RWPE2 (cell line): ENCODE measurements around the gene FAM174B.

Experiments
- ATAC-seq: fragments of 200-7000 bp; cut with Tn5 transposase; 3 replicates; pipeline ENCODE4 v1.9.1; 2021; ENCODE audit warnings: low read depth
- DNase-seq: peaks from one replicate; pipeline ENCODE4 v3.0.0-alpha.2; 2020; ENCODE audit warnings: low spot score
- H3K27ac ChIP-seq: fragments of 450-650 bp; 2 replicates; pipeline ENCODE4 v1.5.1; 2017; ENCODE audit warnings: mild to moderate bottlenecking; ENCODE audit not compliant: poor library complexity, severe bottlenecking
- H3K27me3 ChIP-seq: fragments of 250-450 bp; sonication (Bioruptor Pico); 2 replicates; pipeline ENCODE4 v1.5.1; 2021; ENCODE audit warnings: mild to moderate bottlenecking, moderate library complexity; ENCODE audit not compliant: insufficient read depth, poor library complexity, severe bottlenecking
- H3K36me3 ChIP-seq: fragments of 250-450 bp; sonication (Bioruptor Pico); 2 replicates; pipeline ENCODE4 v1.5.1; 2020; ENCODE audit warnings: low read depth, mild to moderate bottlenecking, moderate library complexity
- H3K4me1 ChIP-seq: fragments of 250-450 bp; sonication (Bioruptor Pico); 2 replicates; pipeline ENCODE4 v1.5.1; 2021; ENCODE audit warnings: mild to moderate bottlenecking, moderate library complexity; ENCODE audit not compliant: insufficient read depth, poor library complexity, severe bottlenecking
- H3K4me3 ChIP-seq: fragments of 250-450 bp; sonication (Bioruptor Pico); 2 replicates; pipeline ENCODE4 v1.5.1; 2021; ENCODE audit warnings: mild to moderate bottlenecking, moderate library complexity; ENCODE audit not compliant: severe bottlenecking
- H3K9me3 ChIP-seq: fragments of 250-450 bp; sonication (Bioruptor Pico); 2 replicates; pipeline ENCODE4 v1.5.1; 2021; ENCODE audit warnings: mild to moderate bottlenecking, moderate library complexity; ENCODE audit not compliant: severe bottlenecking
- TF ChIP-seq, protein P1 (sequence below): fragments of 450-650 bp; IDR thresholded peaks from one replicate; pipeline ENCODE4 v1.5.1; 2017; ENCODE audit warnings: mild to moderate bottlenecking, moderate library complexity; ENCODE audit not compliant: poor library complexity, severe bottlenecking

Gene FAM174B

DNA sequence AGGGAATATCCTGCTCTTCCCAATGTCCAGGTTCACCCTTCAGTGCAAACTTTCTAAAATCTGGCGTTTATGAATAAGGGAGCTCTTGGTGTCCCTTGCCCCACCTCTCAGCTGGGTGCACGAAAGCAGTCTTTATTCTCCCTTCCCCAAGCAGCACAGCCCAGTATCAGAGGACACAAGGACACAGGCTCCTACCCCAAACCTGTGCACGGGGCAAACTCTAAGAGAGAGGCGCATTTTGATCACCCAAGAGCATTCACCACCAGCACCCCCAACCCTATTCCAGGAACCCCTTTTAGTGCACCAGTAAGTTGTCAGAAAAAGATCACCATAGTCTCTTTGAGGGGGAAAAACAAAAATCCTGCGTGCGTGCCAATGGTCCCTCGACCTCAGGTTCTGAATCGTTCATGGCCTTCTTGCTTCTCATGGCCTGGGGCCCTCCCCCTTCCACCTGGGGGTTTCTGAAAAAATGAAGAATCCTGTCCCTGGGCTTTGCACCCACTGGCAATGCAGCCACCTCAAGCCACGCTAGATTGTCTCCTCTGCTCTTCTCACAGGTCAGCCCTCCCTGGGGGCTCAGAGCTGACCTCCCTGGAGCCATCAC is 78.9 kb downstream of the FAM174B start:
- DNase-seq (no peak), ATAC-seq (no peak)
- Histone ChIP-seq H3K9me3 (no peaks in the 10 kb centered on the region), H3K27ac (no peak overlapping the region), H3K36me3 (no peaks in the 10 kb centered on the region), H3K4me1 (no peaks in the 10 kb centered on the region), H3K4me3 (no peak overlapping the region), H3K27me3 (peaks cover 16% of the 10 kb centered on the region)
- TF ChIP-seq, protein P1, sequence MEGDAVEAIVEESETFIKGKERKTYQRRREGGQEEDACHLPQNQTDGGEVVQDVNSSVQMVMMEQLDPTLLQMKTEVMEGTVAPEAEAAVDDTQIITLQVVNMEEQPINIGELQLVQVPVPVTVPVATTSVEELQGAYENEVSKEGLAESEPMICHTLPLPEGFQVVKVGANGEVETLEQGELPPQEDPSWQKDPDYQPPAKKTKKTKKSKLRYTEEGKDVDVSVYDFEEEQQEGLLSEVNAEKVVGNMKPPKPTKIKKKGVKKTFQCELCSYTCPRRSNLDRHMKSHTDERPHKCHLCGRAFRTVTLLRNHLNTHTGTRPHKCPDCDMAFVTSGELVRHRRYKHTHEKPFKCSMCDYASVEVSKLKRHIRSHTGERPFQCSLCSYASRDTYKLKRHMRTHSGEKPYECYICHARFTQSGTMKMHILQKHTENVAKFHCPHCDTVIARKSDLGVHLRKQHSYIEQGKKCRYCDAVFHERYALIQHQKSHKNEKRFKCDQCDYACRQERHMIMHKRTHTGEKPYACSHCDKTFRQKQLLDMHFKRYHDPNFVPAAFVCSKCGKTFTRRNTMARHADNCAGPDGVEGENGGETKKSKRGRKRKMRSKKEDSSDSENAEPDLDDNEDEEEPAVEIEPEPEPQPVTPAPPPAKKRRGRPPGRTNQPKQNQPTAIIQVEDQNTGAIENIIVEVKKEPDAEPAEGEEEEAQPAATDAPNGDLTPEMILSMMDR: no peak

DNA sequence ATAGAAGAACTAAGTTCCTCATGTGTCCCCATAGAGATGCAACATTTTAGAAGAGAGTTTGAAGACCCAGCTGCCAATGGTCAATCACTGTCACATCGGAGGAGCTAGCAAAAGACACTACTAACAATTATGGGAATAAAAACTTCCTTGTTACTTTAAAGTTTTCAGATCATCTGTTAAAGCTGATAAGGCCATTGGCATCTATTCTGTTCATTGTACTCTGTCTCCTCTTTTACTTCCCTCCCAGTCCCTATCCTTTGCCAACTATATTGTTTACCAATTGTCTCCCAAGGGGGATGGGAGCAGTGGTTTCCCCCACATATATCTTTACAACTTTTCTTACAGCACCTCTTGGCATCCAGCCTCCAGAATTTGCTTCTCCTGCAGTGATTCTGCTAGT is 81.0 kb downstream of the FAM174B start:
- no peak for DNase-seq
- TF ChIP-seq, protein P1: no peak
- peaks cover 16% of the 10 kb centered on the region for H3K27me3 ChIP-seq
- no peaks in the 10 kb centered on the region for H3K4me1 ChIP-seq
- H3K27ac ChIP-seq: no peak overlapping the region
- ATAC-seq: no peak
- no peak overlapping the region for H3K4me3 ChIP-seq
- H3K9me3 ChIP-seq: no peaks in the 10 kb centered on the region
- no peaks in the 10 kb centered on the region for H3K36me3 ChIP-seq

DNA sequence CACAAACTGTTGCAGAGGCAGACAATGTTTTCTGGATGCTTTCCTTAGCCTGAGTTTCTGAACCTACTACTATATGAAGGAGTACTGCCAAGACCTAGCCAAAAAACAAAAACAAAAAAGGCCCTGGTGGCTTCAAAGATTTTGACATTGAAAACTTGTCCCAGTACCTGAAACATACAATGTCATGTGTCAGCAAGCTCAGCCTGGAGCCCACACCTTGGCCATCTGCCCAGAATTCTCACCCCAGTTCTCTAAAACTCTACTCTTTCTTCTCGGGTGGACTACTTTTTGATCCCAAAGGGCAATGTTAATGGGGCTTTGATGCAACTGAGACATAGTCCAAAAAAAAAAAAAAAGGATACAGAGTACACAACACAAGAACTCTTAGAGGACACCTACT is 81.4 kb downstream of the FAM174B start:
- no peak overlapping the region for H3K4me3 ChIP-seq
- ATAC-seq (no peak), DNase-seq (no peak)
- H3K4me1 ChIP-seq: no peaks in the 10 kb centered on the region
- no peaks in the 10 kb centered on the region for H3K36me3 ChIP-seq
- H3K27ac ChIP-seq: no peak overlapping the region
- TF ChIP-seq, protein P1: no peak
- H3K9me3 ChIP-seq: no peaks in the 10 kb centered on the region
- H3K27me3 ChIP-seq: peaks cover 16% of the 10 kb centered on the region

DNA sequence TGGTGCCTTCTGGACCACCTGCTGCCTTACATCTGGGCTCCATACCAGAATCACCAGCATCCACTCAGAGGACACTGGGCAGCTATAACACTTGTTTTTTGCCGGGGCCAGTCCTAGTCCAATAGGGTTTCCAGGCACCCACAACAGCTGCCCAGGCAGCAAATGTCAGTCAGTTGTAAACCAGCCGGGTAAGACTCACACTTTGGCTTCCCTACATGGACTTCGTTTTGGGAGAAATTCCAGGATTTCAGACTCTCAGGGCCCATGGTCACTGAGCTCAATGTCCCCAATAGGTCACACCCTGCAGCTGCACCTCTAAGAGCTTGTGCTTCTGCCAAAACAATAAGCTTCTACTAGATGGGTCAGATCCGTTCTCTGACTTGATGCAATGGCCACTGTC is 83.8 kb downstream of the FAM174B start:
- TF ChIP-seq, protein P1: no peak
- ATAC-seq (no peak), DNase-seq (no peak)

DNA sequence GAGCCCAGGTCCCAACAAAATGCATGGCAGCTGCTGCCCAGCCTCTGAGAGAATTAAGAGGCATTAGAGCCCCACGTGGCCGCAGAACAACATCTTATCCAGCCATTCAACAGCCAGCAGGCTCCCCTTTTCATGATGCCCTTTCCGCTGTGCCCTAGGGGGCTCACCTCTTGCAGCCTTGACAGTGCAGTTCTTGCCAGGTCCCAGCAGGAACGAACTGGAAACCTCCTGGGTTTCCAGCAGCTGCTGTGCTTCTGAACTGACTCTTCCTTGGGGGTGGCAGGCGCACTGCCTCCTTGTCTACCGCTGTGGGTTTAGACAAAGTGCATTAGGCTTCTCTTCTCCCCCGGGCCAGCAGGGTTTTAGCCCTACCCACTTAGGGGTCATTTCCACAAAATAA is 85.2 kb downstream of the FAM174B start:
- no peaks in the 10 kb centered on the region for H3K4me1 ChIP-seq
- no peaks in the 10 kb centered on the region for H3K9me3 ChIP-seq
- H3K27ac ChIP-seq: no peak overlapping the region
- DNase-seq (no peak), ATAC-seq (no peak)
- no peak overlapping the region for H3K4me3 ChIP-seq
- H3K36me3 ChIP-seq: no peaks in the 10 kb centered on the region
- TF ChIP-seq, protein P1: no peak
- H3K27me3 ChIP-seq: peaks cover 22% of the 10 kb centered on the region

More for the DNA sequence above, 83.8 kb downstream of the FAM174B start:
- Histone ChIP-seq H3K4me3 (no peak overlapping the region), H3K27me3 (peaks cover 22% of the 10 kb centered on the region), H3K36me3 (no peaks in the 10 kb centered on the region), H3K4me1 (no peaks in the 10 kb centered on the region), H3K9me3 (no peaks in the 10 kb centered on the region), H3K27ac (no peak overlapping the region)
